Measurements from ENCODE around the gene CREG1. TPM values are rescaled to one million over a fixed set of nuclear protein-coding genes. Genes with fewer than 3 reads are reported as not detected.

CREG1 gene
- total RNA-seq, 6 experiments from 2014 or later: 95.8 to 230 (median 171) TPM

- 72% methylated on average over 8 of the region's 8 CpGs for WGBS (ENCODE audit: insufficient coverage, low coverage, low lambda C conversion rate, missing lambda C conversion rate)
- H3K4me1 ChIP-seq: no peaks in the 10 kb centered on the region
- TF ChIP-seq CTCF (IDR thresholded peaks at IDR 0.05) (no peak), POLR2A (IDR thresholded peaks at IDR 0.05) (no peak)
- no peaks in the 10 kb centered on the region for H3K9me3 ChIP-seq
- H3K27ac ChIP-seq: no peak overlapping the region
- intact Hi-C loops (cut with DNase I): no loop called here
- ATAC-seq (no peak), DNase-seq (no peak)
- H3K27me3 ChIP-seq: no peaks in the 10 kb centered on the region
- H3K36me3 ChIP-seq: no peaks in the 10 kb centered on the region
- no peak overlapping the region for H3K4me3 ChIP-seq
These were observed 26.7 kb downstream of the CREG1 start for GRCh38 chr1:167526667-167527383.

GRCh38 chr1:167524651-167525050 lies 28.9 kb downstream of the CREG1 start:
- 61% methylated on average over 7 of the region's 9 CpGs for WGBS (ENCODE audit: insufficient coverage, low coverage, low lambda C conversion rate, missing lambda C conversion rate)
- DNase-seq: no peak
- ATAC-seq: peak; percentile 20 to 98 (median 90)
- no peak overlapping the region for H3K27ac ChIP-seq
- H3K27me3 ChIP-seq: no peaks in the 10 kb centered on the region
- intact Hi-C loops (cut with DNase I): no loop called here
- no peak for TF ChIP-seq POLR2A (IDR thresholded peaks at IDR 0.05)
- no peak for TF ChIP-seq CTCF (IDR thresholded peaks at IDR 0.05)
- no peaks in the 10 kb centered on the region for H3K9me3 ChIP-seq
- H3K36me3 ChIP-seq: no peaks in the 10 kb centered on the region
- no peak overlapping the region for H3K4me3 ChIP-seq
- no peaks in the 10 kb centered on the region for H3K4me1 ChIP-seq

- WGBS (ENCODE audit: insufficient coverage, low coverage, low lambda C conversion rate, missing lambda C conversion rate): 91% methylated on average over 5 of the region's 5 CpGs
- H3K36me3 ChIP-seq: no peaks in the 10 kb centered on the region
These were observed 31.3 kb downstream of the CREG1 start for GRCh38 chr1:167522246-167522645.

DNA sequence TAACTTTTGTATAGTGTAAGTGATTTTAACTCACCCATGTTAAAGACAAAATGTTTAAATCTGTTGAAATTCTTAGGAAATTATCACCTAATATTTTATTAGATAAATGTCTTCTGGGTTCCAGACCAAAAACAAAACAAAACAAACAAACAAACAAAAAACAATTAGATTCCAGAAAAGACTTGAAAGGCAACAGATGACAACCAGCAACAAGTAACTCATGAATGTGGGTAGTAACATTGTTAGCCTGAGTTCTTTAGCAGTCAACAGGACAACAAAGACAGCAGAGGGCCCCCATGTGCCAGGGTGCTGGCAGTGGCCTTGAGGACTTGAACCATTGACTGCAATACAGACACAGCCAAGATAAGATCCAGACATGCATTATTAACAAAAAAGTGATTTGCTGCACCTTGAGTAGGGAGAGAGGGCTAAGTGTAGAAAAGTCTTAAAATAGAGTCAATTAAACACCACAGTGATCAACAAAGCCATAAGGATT lies 32.8 kb downstream of the CREG1 start:
- Histone ChIP-seq H3K4me1 (no peaks in the 10 kb centered on the region), H3K27ac (no peak overlapping the region), H3K36me3 (no peaks in the 10 kb centered on the region), H3K27me3 (no peaks in the 10 kb centered on the region), H3K4me3 (no peak overlapping the region), H3K9me3 (no peaks in the 10 kb centered on the region)
- intact Hi-C loops (cut with DNase I): no loop called here
- TF ChIP-seq POLR2A (IDR thresholded peaks at IDR 0.05): no peak
- TF ChIP-seq CTCF (IDR thresholded peaks at IDR 0.05): peak in 3 of 4 donors; percentile 17 to 48 (median 31)
- DNase-seq (no peak), ATAC-seq (peak; percentile 46 to 82 (median 69))

More at GRCh38 chr1:167522246-167522645, 31.3 kb downstream of the CREG1 start:
- Histone ChIP-seq H3K27me3 (no peaks in the 10 kb centered on the region), H3K9me3 (no peaks in the 10 kb centered on the region), H3K27ac (no peak overlapping the region), H3K4me3 (no peak overlapping the region), H3K4me1 (no peaks in the 10 kb centered on the region)
- TF ChIP-seq CTCF (IDR thresholded peaks at IDR 0.05) (no peak), POLR2A (IDR thresholded peaks at IDR 0.05) (no peak)
- ATAC-seq (no peak), DNase-seq (no peak)
- intact Hi-C loops (cut with DNase I): no loop called here

All from right lobe of liver (tissue), 6 donors.